Nephron progenitor cell (in vitro differentiated cells): ENCODE results near the gene LRP1B.

ENCODE experiments used
- DNase-seq: peaks from one replicate; pipeline ENCODE4 v3.0.0; 2021
- H3K27ac Mint-ChIP-seq: 2 replicates; pipeline ENCODE4 v1.8.0; 2021; ENCODE audit warnings: mild to moderate bottlenecking, moderate library complexity, mixed read lengths
- H3K27me3 Mint-ChIP-seq: 2 replicates; pipeline ENCODE4 v1.8.0; 2021; ENCODE audit warnings: mild to moderate bottlenecking, low read depth, mixed read lengths; ENCODE audit not compliant: poor library complexity
- H3K36me3 Mint-ChIP-seq: 2 replicates; pipeline ENCODE4 v1.8.0; 2021; ENCODE audit warnings: low read depth, mixed read lengths
- H3K4me1 Mint-ChIP-seq: 2 replicates; pipeline ENCODE4 v1.8.0; 2021; ENCODE audit warnings: mixed read lengths
- H3K4me3 Mint-ChIP-seq: 2 replicates; pipeline ENCODE4 v1.8.0; 2021; ENCODE audit warnings: mild to moderate bottlenecking, moderate library complexity, mixed read lengths
- H3K9me3 Mint-ChIP-seq: 2 replicates; pipeline ENCODE4 v1.8.0; 2021; ENCODE audit warnings: mild to moderate bottlenecking, moderate library complexity, mixed read lengths
- CTCF ChIP-seq: fragments of 200-600 bp; sonication (generic); IDR thresholded peaks from 2 replicates; pipeline ENCODE4 v1.5.0; 2021; ENCODE audit warnings: antibody characterized with exemption

LRP1B gene

GRCh38 chr2:140947236-140947635 lies 1183.6 kb downstream of the LRP1B start:
- no peak overlapping the region for H3K27ac Mint-ChIP-seq

GRCh38 chr2:140943867-140944266 lies 1186.9 kb downstream of the LRP1B start:
- H3K27ac Mint-ChIP-seq = no peak overlapping the region
- no peak for DNase-seq
- H3K4me3 Mint-ChIP-seq = no peak overlapping the region
- H3K36me3 Mint-ChIP-seq = no peaks in the 10 kb centered on the region
- H3K9me3 Mint-ChIP-seq = no peaks in the 10 kb centered on the region
- H3K4me1 Mint-ChIP-seq = no peaks in the 10 kb centered on the region
- peaks cover 3% of the 10 kb centered on the region for H3K27me3 Mint-ChIP-seq
- peak; percentile 10 for TF ChIP-seq CTCF

More at GRCh38 chr2:140947236-140947635, 1183.6 kb downstream of the LRP1B start:
- no peaks in the 10 kb centered on the region for H3K36me3 Mint-ChIP-seq
- peaks cover 3% of the 10 kb centered on the region for H3K27me3 Mint-ChIP-seq
- no peak for DNase-seq
- no peak for TF ChIP-seq CTCF
- no peaks in the 10 kb centered on the region for H3K9me3 Mint-ChIP-seq
- H3K4me3 Mint-ChIP-seq = no peak overlapping the region
- no peaks in the 10 kb centered on the region for H3K4me1 Mint-ChIP-seq

- no peak overlapping the region for H3K27ac Mint-ChIP-seq
- no peak for TF ChIP-seq CTCF
- H3K4me1 Mint-ChIP-seq = no peaks in the 10 kb centered on the region
- no peak overlapping the region for H3K4me3 Mint-ChIP-seq
- H3K27me3 Mint-ChIP-seq = peaks cover 3% of the 10 kb centered on the region
- no peaks in the 10 kb centered on the region for H3K9me3 Mint-ChIP-seq
- no peaks in the 10 kb centered on the region for H3K36me3 Mint-ChIP-seq
- DNase-seq = no peak
Observed at GRCh38 chr2:140942284-140942683, 1188.5 kb downstream of the LRP1B start.

DNA sequence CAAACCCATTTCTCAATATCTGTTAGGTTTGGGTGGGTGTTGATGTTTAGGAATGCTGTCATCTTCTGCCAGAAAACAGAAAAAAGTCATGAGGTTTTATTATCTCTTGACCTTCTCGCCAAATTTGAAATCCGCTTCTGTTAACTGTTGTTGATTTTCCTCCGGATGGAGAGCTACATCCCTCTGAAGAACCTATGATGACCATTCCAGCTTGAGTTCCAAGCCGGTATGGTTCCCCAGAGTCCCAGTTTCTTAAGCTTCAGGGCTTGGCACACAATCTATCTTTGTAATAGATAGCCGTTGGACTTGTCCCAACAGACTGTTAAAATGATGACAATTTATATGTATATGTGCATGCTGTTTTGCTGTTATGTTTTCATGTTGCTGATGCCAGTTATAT lies 1201.0 kb downstream of the LRP1B start:
- no peaks in the 10 kb centered on the region for H3K4me1 Mint-ChIP-seq
- DNase-seq = no peak
- no peaks in the 10 kb centered on the region for H3K27me3 Mint-ChIP-seq
- H3K36me3 Mint-ChIP-seq = no peaks in the 10 kb centered on the region
- peaks cover 1% of the 10 kb centered on the region for H3K9me3 Mint-ChIP-seq
- H3K4me3 Mint-ChIP-seq = no peak overlapping the region
- TF ChIP-seq CTCF = no peak
- H3K27ac Mint-ChIP-seq = no peak overlapping the region

- no peak for DNase-seq
- H3K36me3 Mint-ChIP-seq = no peaks in the 10 kb centered on the region
- H3K4me3 Mint-ChIP-seq = no peak overlapping the region
- no peaks in the 10 kb centered on the region for H3K27me3 Mint-ChIP-seq
- no peaks in the 10 kb centered on the region for H3K9me3 Mint-ChIP-seq
- no peak for TF ChIP-seq CTCF
- H3K27ac Mint-ChIP-seq = no peak overlapping the region
- H3K4me1 Mint-ChIP-seq = no peaks in the 10 kb centered on the region
Observed at GRCh38 chr2:140918426-140918825, 1212.4 kb downstream of the LRP1B start.

GRCh38 chr2:140916410-140916809 lies 1214.4 kb downstream of the LRP1B start:
- Mint-ChIP-seq H3K4me1 (no peaks in the 10 kb centered on the region), H3K36me3 (no peaks in the 10 kb centered on the region), H3K9me3 (no peaks in the 10 kb centered on the region), H3K4me3 (no peak overlapping the region), H3K27ac (no peak overlapping the region), H3K27me3 (no peaks in the 10 kb centered on the region)
- TF ChIP-seq CTCF = no peak
- DNase-seq = no peak
